ENCODE measurements around the gene HEPACAM. TPM values are rescaled to one million over a fixed set of nuclear protein-coding genes. Genes with fewer than 3 reads are reported as not detected.

HEPACAM gene, protein sequence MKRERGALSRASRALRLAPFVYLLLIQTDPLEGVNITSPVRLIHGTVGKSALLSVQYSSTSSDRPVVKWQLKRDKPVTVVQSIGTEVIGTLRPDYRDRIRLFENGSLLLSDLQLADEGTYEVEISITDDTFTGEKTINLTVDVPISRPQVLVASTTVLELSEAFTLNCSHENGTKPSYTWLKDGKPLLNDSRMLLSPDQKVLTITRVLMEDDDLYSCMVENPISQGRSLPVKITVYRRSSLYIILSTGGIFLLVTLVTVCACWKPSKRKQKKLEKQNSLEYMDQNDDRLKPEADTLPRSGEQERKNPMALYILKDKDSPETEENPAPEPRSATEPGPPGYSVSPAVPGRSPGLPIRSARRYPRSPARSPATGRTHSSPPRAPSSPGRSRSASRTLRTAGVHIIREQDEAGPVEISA
- total RNA-seq, result 0.14 TPM
- long read RNA-seq, result 0 reads

DNA sequence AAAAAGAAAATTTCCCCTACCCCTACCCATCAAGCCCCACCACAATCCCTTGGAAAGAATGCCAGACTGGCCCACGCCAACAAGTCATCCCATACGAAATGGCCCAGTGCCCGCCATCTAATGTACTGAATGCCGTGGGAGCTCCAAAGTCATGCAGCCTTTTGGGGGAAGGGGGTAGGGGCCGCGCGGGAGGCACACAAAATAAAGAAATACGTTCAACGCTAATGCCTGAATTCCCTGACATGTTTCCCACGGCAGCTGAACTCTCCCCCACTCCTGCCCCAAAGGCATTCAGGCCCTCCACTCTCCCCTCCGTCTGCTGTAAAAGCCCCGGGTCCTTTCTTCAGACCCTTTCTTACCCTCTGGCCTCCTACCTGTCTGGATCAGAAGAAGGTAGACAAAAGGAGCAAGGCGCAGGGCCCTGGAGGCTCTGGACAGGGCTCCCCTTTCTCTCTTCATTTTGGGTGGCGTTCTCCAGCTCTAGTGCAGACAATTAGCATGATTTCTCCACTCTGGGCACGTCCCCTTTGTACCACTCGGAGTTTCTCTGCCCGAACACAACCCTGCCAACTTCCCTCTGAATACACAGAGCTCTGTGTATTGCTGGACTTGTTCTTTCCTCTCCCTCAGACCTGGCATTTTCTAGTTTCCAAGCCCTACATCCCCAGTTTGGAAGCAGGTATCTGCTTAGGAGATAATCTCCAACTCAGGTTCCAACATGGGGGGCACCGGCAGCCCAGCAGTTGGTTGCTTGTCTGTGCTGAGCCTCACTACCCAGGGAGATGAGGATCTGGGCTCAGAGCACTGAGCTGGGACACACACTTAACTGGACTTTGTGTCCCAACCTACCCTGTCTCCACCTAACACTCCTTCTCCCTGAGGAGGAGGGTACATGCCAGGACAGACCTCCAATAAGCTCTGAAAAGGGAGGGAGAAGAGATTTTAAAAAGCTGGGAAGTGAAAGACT is at the start of gene HEPACAM:
TSS of gene HEPACAM (minus strand) at position 500 of the 967 bp plus-strand sequence. CDS start at position 459, 41 bp downstream.
- H3K4me3 ChIP-seq, result no peak within 1 kb of the TSS
- no peaks in the 10 kb centered on the region for H3K9me3 ChIP-seq
- ATAC-seq (no peak), DNase-seq (no peak)
- H3K27me3 ChIP-seq, result no peaks in the 10 kb centered on the region
- no peak within 1 kb of the TSS for H3K27ac ChIP-seq
- intact Hi-C loops (cut with DNase I), result no loop called here
- TF ChIP-seq CTCF (IDR thresholded peaks at IDR 0.05), result no peak
- H3K4me1 ChIP-seq, result no peaks in the 10 kb centered on the region
- no peaks in the 10 kb centered on the region for H3K36me3 ChIP-seq

GRCh38 chr11:124984512-124984854 is 48.6 kb upstream of the HEPACAM start:
- Histone ChIP-seq H3K27me3 (no peaks in the 10 kb centered on the region), H3K36me3 (no peaks in the 10 kb centered on the region), H3K4me3 (no peak overlapping the region), H3K4me1 (no peaks in the 10 kb centered on the region), H3K9me3 (no peaks in the 10 kb centered on the region), H3K27ac (no peak overlapping the region)
- TF ChIP-seq CTCF (IDR thresholded peaks at IDR 0.05), result no peak
- intact Hi-C loops (cut with DNase I), result no loop called here
- ATAC-seq (no peak), DNase-seq (no peak)

DNA sequence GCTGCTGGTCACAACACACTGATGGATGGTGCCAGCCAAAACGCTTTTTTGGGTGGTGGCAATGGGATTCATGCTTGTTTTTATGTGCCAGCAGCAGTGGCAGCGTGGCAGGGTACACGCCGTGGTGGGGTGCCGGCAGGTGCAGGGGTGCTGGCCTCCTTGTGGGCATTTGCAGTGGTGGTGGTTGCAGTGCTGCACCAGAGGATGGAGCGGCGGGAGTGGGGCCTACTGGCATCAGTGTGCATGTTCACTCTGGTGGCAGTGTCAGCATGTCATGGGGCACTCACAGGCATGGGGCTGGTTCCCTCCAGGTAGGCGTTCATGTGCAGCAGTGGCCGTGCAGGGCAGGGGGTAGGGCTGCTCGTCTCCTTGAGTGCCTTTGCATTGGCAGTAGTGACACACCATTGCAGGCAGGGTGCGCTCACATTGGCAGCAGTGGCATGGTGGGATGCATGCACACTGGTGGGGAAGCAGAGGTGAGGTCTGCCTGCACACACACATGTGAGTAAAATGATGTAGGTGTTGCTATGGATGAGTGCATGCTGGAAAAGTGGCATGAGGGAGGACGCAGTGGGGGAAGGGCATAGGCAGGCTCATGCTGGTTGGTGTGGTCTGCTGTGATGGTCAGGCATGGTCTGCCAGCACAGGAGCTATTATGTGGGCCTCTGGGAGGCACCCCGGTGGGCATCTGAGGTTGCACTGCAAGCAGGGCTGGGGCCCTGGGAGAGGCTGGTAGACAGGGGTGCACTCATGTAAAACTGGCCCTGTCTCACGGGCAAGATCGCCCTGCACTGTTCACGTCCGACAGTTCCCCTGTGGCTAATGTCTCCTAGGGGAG is 48.0 kb upstream of the HEPACAM start:
- intact Hi-C loops (cut with DNase I), result no loop called here
- TF ChIP-seq CTCF (IDR thresholded peaks at IDR 0.05), result no peak
- DNase-seq, result no peak

DNA sequence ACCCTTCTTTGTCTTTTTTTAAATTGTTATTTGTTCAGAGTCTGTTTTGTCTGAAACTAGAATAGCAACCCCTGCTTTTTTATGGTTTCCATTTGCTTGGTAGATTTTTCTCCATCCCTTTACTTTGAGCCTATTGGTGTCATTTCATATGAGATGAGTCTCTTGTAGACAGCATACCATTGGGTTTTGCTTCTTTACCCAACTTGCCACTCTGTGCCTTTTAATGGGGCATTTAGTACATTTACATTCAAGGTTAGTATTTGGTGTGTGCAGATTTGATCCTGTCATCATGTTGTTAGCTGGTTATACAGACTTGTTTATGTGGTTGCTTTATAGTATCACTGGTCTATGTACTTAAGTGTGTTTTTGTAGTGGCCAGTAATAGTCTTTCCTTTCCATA is 46.2 kb upstream of the HEPACAM start:
- Histone ChIP-seq H3K36me3 (no peaks in the 10 kb centered on the region), H3K4me1 (no peaks in the 10 kb centered on the region), H3K27me3 (no peaks in the 10 kb centered on the region), H3K4me3 (no peak overlapping the region), H3K9me3 (no peaks in the 10 kb centered on the region), H3K27ac (no peak overlapping the region)
- intact Hi-C loops (cut with DNase I), result no loop called here
- DNase-seq (no peak), ATAC-seq (no peak)
- no peak for TF ChIP-seq CTCF (IDR thresholded peaks at IDR 0.05)

More for the DNA sequence above, 48.0 kb upstream of the HEPACAM start:
- no peaks in the 10 kb centered on the region for H3K4me1 ChIP-seq
- no peak for ATAC-seq
- H3K4me3 ChIP-seq, result no peak overlapping the region
- H3K36me3 ChIP-seq, result no peaks in the 10 kb centered on the region
- no peak overlapping the region for H3K27ac ChIP-seq
- no peaks in the 10 kb centered on the region for H3K9me3 ChIP-seq
- H3K27me3 ChIP-seq, result no peaks in the 10 kb centered on the region

- Histone ChIP-seq H3K4me3 (no peak overlapping the region), H3K9me3 (no peaks in the 10 kb centered on the region), H3K27me3 (no peaks in the 10 kb centered on the region), H3K36me3 (no peaks in the 10 kb centered on the region), H3K27ac (no peak overlapping the region), H3K4me1 (no peaks in the 10 kb centered on the region)
- ATAC-seq, result no peak
- intact Hi-C loops (cut with DNase I), result no loop called here
- TF ChIP-seq CTCF (IDR thresholded peaks at IDR 0.05), result no peak
- no peak for DNase-seq
These were observed 42.5 kb upstream of the HEPACAM start for GRCh38 chr11:124978316-124978715.
